HG03159 (cell line): ENCODE results near the gene VTCN1.
A peak's percentile ranks its signal among the peaks of the same experiment; 100 is the strongest.
"Not testable (repeated sequence)": the region's sequence is repeated elsewhere in the genome, so short reads cannot be mapped to it uniquely, and the experiment has no call there.

Experiments
- ATAC-seq: cut with Tn5 transposase; IDR thresholded peaks from one replicate; pipeline ENCODE4 v1.9.1; 2021; ENCODE audit warnings: mild to moderate bottlenecking, moderate library complexity; ENCODE audit not compliant: unreplicated experiment

VTCN1 gene

DNA sequence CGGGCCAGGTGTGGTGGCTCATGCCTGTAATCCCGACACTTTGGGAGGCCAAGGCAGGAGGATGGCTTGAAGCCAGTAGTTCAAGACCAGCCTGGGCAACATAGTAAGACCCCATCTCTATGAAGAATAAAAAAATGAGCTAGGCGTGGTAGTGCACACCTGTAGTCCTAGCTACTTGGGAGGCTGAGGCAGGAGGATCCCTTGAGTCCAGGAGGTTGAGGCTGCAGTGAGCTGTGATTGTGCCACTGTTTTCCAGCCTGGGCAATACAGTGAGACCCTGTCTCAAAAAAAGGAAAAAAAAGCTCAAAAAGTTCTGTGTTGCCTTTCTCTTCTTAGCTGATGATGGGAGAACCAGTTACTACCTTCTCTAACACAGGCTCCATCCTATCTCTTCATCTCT is 108.9 kb downstream of the VTCN1 start:
- ATAC-seq = not testable (repeated sequence)

DNA sequence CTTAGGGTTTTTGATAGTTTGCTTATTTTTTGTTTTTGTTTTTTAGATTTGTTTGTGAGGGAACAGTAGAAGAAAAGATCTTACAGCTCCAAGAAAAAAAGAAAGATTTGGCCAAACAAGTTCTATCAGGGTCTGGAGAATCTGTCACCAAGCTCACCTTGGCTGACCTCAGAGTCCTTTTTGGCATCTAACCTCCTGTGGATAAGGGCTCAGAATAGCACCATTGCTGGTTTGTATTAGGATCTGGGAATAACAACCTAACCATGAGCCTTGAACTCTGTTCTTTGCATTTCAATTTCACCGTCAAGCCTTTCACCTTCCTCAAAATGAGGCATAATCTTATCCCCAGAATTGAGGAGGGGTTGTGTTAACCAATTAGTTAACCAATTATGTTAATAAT is 109.4 kb downstream of the VTCN1 start:
- ATAC-seq = no peak

DNA sequence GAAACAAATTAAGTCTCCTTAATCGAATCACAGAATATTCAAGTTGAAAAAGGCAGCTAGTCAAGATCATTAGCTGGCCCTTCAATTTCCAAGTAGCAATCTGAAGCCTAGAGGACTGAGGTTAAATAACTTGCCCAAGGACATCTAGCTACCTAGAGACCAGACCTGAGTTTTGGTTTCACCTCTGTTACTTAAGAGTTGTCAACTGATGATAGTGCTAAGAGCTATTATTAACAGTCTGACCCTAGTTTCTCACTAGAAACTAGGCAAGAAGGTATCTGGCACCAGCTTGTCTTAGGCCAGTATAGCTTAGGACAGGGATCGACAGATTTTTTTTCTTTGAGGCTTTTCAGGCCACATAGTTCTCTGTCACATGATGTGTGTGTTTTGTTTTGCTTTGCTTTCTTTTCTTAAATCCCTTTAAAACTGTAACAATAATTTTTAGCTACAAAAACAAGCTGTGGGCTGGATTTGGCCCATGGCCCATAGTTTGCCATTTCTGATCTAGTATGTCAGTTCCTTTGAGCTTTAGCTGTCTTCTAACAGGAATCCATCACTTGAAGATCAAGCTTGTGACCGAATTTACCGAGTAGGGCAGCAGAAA is 112.3 kb downstream of the VTCN1 start:
- ATAC-seq = no peak

DNA sequence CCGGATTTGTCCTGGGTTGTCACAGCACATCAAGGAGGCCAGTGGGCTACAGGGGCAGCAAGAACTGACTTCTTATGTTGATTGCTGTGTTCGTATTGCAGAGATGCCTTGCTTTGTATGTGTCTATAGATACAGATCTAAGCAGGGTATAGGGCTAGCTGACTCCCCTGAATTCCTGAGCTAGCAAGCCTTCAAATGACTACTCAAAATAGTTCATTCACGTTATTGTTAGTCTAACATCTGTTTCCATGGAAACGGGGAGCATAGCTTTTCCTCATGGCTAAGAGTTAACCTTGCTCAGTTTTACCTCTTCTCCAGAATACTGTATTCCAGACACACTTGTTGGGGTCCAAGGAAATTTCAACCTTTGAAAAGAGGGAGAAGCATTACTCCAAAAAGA is 113.3 kb downstream of the VTCN1 start:
- ATAC-seq = no peak

DNA sequence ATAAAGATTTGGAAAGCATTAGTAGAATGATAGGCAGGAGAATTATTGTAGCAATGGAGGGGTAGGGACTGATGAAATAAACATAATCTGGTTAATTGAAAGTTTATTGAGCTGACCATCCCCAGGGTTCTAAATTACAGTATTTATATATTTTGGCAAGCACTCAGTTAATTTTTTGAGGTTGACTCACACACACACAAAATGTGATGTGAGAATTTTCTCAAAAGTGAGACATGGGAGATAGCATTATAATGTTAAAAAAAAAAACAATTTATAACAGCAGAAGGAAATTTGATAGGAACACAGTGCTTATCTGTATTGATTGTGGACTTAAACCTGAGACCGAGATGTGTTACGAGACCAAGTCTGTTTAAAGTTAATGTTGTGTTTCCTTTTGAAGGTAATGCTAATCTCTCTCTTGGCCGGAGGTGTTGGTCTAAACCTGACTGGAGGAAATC is 113.7 kb downstream of the VTCN1 start:
- no peak for ATAC-seq

DNA sequence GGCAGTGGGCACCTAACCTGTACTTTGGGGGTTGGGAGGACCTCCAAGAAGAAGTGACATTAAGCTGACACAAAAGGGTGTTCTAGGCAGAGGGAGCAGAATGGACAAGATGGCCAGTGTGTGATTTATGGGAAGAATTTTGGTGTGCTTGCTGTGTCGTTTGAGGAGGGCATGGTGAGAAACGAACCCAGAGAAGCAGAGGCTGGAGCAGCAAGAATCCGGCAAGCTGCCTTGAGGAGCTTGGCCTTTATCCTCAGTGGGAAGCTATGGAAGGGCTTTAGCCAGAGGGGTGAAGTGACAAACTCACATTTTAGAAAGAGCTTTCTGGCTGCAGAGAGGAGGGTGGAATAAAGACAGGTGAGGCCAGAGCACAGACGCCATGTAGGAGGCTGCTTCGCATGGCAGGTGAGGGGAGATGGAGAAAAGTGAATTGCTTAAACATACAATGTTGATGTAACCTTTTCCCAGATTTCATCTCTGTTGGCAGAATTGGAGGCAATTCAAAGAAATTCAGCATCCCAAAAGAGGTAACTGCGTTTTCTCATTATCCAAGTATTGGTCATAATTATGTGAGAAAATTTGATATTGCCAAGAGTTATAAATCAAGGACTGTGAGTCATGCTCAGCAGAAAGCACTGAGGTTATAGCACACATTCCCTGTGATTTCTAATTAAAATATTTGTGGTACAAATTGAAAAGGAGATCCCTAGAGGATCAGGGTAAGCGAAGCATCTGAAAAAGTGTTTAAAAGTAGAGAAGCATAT is 115.7 kb downstream of the VTCN1 start:
- ATAC-seq = no peak

DNA sequence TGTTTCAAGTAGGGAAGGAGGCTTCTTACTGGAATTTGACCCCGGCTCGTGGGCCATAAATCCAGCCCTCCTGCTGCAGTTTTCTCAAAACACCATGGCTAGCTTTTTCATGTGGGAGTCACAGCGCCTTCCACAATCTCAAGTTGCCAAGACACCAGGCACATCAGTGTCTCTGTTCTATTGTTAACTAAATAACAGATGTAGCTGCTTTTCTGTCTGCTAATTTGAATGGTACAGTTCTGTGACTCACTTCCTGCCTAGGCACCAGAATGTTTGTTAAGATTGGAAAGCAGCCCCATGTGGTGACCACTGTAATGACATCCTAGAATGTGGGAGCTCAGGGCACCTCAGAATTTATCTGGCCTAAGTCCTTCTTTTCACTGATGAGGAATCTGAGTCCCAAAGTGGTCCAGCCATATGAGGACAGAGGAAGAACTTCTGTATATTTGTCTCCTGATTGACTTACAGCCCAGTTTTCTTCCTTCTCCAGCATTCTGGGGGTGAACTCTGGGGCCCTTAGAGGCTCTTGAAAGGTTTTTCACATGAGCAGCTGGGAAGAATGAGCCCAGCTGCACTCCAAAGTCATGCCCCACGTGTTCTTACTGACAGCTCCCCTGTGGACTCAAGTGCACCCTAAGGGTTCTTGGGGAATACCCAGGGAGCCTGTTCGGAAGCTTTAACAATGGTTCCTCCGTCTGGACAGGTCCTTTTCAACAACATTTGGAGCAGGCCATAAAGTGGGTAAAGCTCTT is 116.7 kb downstream of the VTCN1 start:
- ATAC-seq = peak; percentile 79
